Limb (tissue), 2 donors: ENCODE data around the gene FAM227A.
"Not testable (repeated sequence)": the region's sequence is repeated elsewhere in the genome, so short reads cannot be mapped to it uniquely, and the experiment has no call there.

Experiments used
- DNase-seq, 2 donors: peaks; one replicate each; pipeline ENCODE4 v3.0.0-alpha.2; 2016; ENCODE audit errors: extremely low spot score in 2 of 2

Gene FAM227A

GRCh38 chr22:38657045-38657909, 1.1 kb upstream of the FAM227A start:
- DNase-seq, result no peak

- no peak for DNase-seq
These were observed 505 bp downstream of the FAM227A start for GRCh38 chr22:38655519-38656255.

DNA sequence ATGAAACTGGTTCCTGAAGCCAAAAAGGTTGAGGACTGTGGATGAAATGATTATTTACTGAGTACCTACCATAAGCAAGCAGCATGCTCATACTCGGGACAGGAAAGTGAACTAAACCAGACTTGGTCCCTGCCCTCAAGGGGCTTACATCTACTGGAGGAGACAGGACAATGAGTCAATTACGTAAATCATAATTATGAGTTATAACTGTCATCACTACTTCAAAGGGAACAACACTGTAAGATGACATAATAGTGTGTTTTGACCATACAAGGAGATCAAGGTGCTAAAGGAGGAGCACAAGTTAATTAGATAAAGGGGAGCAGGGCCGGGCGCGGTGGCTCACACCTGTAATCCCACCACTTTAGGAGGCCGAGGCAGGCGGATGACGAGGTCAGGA, 2.5 kb downstream of the FAM227A start:
- DNase-seq, result no peak

GRCh38 chr22:38652859-38653258, 3.3 kb downstream of the FAM227A start:
- DNase-seq, result no peak

GRCh38 chr22:38649841-38650522, 6.2 kb downstream of the FAM227A start:
- no peak for DNase-seq

DNA sequence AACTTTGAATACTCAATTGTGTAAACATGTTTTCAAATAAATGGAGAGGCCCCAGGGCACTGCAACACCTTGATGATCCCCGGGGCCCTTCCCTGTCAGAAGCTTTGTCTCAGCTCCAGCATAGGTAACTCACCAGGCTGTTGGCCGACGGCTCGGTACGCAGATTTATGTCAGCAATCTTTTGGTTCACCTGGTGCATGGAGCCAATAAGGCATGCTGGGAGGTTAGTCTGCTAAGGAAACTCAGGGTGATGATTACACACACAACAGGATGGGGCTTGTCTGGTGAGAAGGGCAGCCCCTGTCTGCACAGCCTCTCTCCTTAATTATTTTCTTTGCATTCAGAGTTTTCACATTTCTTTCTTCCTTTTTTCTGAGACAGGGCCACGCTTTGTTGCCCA, 10.8 kb downstream of the FAM227A start:
- DNase-seq, result no peak

DNA sequence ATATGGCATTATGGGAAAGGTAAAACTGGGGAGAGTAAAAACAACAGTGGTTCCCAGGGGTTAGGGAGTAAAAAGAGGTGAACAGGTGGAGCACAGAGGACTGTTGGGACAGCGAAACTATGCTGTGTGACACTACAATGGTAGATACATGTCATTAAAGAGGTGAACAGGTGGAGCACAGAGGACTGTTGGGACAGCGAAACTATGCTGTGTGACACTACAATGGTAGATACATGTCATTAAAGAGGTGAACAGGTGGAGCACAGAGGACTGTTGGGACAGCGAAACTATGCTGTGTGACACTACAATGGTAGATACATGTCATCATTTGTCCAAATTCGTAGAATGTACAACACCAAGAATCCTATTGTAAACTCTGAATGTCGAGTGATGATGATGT, 11.9 kb downstream of the FAM227A start:
- DNase-seq, result not testable (repeated sequence)

DNA sequence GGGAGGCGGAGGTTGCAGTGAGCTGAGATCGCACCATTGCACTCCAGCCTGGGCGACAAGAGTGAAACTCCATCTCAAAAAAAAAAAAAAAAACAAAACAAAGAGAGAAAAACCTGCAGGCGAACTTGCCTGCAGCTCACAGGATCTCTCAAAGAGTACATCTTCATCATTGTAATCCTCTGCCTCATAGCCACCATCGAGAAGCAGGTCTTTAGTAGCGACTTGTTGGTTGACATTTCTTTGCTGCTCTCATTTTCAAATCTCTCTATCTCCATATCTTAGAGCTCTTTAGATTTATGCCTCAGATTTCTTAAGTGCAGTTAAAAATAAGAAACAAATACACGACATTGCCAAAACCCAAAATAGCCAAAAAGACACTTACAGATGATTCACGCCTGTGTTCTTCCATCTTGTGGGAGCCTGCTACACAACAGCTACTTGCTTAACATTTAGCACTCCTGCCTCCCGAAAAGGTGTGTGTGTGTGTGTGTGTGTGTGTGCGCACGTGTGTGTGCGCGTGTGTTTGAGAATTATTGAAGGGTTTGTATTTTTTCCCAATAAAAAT, 14.6 kb downstream of the FAM227A start:
- no peak for DNase-seq

DNA sequence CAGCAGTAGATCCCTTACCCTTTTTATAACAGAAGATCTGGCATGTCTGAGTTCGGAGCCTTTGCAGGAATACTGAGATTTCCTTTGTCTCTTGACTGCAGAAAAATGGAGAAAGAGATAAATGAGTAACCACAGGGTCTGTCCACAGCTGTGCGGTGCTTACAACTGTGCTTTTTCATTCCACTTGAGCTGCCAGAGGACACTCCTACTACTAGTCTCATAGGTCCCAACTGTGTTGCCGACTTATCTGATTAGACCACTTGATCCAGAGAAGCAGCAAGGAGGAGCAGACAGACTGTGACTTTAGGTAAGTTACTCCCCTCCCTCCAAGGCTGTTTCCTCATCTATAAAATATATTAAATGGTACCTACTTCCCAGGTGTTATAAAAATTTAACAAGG, 17.5 kb downstream of the FAM227A start:
- DNase-seq, result no peak

DNA sequence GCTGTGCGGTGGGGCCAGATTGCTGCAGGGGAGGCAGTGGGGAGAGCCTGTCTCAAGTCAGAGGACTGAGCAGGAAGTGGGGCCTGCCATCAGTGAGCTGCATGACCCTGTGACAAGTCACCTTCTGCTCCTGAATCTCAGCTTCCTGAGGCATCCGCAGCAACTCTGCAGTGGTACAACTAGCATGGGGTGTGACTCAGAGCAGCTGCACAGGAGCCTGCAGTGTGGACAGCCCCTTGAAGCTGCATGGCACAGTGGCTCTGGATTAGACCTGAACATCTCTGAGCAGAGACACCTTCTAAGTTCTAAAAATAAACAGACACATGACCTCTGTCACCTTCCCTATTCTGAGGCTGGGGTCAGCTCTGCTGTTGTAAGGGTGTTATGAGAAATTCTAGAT, 18.0 kb downstream of the FAM227A start:
- no peak for DNase-seq

DNA sequence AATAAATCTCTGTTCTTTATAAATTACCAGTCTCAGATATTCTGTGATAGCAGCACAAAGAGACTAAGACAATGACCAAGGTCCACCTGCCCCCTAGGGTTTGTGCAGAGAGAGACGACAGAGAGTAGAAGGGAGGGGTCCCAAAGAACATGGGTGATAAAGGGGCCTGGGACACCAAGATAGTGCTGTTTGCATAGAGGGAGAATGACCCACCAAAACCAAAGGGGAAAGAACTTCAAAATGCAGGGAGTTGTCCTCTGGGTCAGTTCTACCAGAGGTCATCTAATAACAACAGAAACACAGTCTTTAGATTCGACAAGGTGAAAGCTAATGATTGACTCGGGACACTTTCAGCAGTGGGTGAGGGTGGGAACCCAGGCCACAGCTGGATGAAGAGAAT, 23.7 kb downstream of the FAM227A start:
- DNase-seq, result no peak

DNA sequence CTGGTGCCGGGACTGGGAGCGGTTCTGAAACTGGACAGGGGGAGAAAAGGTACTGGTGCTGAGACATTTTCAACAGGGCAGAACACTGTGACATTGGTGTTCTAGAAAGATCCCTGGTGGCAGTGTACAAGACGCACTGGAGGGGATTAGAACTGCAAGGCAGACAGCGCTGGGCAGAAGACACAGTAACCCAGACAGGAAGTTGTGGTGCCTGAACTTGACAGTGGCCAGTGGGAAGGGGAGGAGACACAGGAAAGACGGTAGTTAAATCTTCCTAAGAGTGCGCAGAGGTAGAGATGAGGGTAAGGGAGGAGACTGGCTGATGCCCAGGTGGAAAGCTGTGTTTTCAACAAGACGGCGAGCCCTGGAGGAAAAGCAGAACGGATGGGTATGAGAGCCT, 24.5 kb downstream of the FAM227A start:
- DNase-seq, result no peak

DNA sequence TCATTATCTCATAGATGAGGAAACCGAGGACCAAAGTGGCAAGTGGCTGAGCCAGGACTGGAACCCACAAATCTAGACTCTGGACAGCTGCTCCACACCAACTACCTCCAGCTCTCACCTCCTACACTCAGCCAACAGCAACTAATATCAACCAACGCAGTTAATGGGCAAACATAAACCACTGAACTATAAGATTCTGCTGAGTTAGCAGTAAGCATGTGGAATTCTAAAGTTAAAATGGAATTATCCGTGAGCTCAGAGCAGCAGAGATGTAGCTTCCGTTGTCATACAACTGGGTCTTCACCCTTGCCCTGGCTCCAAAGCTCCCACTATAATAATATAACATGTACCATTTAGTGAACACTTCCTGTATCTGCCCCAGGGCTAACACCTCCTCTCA, 27.1 kb downstream of the FAM227A start:
- no peak for DNase-seq

- DNase-seq, result no peak
These were observed 27.7 kb downstream of the FAM227A start for GRCh38 chr22:38628444-38628843.

DNA sequence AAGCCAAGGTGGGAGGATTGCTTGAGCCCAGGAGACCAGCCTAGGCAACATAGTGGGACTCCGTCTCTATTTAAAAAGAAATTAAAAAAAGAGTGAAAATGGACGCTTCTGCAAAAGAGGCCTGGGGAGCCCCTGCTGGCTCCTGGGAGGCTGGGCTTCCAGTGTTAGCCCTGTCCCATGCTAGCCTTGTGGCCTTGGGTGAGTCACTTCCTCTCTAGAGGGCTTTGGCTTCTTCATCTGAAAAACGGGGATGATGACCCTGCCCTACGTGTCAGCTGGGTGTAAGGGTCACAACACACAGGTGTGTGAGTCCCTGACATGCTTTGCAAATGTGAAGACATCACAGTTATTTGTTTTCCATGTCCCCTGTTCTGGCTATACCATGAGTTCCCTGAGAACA, 32.8 kb downstream of the FAM227A start:
- DNase-seq, result no peak

GRCh38 chr22:38618682-38619081, 37.5 kb downstream of the FAM227A start:
- no peak for DNase-seq

DNA sequence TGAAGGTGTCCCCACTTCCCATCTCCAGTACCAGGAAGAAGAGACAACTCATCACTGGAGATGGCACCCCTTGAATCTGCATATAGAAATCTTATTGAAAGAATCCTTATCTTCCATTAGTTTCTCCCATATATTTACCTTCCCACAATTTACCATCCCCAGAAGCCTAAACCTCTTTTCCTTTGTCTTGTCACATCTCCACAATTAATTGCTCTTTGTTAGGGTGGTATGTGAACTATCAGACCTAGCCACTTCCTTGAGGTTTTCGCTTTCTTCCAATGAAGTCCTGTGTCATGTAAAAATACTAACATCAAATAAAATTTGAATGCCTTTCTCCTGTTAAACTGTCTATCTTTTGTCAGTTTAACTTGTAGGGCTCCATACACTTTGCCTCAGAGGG, 37.9 kb downstream of the FAM227A start:
- no peak for DNase-seq

GRCh38 chr22:38615064-38615405, 41.2 kb downstream of the FAM227A start:
- DNase-seq, result not testable (repeated sequence)

GRCh38 chr22:38614332-38615063, 41.7 kb downstream of the FAM227A start:
- DNase-seq, result no peak

- DNase-seq, result no peak
These were observed 42.6 kb downstream of the FAM227A start for GRCh38 chr22:38613588-38613987.

- no peak for DNase-seq
These were observed 43.8 kb downstream of the FAM227A start for GRCh38 chr22:38612217-38613006.
